ENCODE measurements around the gene EFCAB6. TPM values are rescaled to one million over a fixed set of nuclear protein-coding genes. Genes with fewer than 3 reads are reported as not detected.

EFCAB6 gene
- total RNA-seq, 1 donor from 2014 or later, result 4.4 TPM

DNA sequence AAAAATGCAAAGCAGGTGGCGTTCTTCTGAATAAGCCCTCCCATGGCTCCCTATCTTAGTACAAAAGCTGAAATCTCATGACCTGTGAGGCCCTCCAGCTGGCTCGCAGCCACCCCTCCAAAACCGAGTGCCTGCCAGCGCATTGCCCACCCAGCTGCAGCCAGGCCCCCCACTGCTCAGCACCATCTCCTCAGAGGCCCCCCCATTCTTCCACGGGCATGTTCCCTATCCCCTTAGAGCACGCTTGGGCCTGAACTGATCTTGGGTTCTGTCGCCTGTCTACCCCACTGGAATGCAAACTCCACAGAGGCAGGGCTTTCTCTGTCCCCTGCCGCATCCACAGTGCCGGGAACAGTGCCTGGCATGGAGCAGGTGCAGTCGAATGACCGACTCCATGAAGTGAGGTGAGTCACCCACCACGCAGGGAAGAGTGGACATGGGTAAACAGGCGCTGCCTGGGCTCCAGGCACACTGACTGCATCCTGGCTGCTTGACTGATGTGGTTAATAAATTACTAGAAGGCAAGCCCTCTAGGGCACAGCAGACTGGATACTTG, 11.3 kb upstream of the EFCAB6 start:
- intact Hi-C loops (cut with DNase I), result no loop called here
- ATAC-seq (no peak), DNase-seq (ENCODE audit: low spot score) (peak; percentile 38)

DNA sequence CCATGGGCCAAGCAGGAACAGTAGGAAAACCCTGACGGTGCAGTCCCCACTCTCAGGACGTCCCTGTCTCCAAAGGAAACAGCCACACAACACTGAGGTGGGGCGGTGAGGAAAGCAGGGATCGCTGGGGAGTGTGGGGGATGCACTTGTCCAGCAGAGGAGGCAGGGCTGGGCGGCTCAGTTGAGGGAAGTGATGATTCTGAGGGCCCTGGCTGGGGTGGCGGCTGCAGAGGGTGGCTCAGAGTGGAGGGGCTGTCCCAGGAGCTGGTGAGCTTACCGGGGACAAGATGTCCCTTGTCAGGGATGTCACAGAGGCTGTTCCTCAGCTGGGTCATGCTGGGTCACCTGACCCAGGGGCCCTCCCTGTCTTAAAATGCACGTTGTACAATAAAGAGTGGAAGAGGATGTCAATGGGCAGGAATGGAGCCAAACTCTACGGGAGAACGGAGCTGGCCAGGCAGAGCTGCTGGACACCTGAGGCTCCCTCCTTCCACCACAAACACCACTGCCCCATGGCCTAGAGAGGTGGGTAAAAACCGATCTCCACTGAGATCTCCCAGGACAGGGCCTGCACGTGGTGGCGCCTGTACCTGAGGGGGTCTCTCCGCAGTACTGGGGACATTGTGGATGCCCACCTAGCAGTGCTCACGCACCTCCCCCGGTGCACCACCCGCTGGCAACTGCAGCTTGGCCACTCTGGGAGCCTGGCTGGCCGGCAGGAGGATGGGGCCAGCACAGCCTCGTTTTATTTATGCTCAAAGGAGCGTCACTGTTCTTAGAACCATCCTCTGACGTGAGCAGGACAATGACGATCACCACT, 9.7 kb upstream of the EFCAB6 start:
- ATAC-seq, result no peak
- DNase-seq (ENCODE audit: low spot score), result peak; percentile 47
- intact Hi-C loops (cut with DNase I), result no loop called here

DNA sequence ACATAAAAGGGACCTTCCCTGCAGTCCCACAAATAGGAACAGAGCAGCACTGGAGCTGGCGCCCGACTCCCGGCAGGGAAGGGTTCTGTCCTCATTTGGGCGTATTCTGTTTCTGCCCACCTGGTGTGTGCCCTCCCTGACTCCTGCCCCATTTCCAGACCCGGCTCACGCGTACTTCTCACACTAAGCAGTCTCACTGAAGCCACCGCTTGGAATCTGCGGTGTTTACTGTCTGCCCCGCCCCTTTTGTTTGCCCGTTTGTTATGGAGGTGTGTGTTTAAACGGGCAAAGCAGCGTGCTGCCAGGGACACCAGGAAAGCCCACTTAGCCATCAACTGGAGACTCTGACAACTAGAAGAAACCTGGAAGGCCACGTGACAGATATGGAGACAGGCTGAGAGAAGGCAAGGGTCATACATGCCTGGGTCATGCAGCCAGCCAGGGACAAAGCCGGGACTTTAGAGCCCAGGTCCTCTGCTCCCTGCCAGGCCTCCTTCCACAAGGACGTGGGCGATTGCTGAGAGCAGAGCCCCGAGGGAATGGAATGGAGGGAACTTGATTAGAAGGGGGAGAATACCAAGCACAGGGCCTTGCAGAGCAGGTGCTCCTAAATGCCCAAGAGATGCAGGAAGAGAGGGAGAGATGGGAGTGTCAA, 8.7 kb upstream of the EFCAB6 start:
- DNase-seq (ENCODE audit: low spot score) (peak; percentile 42), ATAC-seq (no peak)
- intact Hi-C loops (cut with DNase I), result no loop called here

DNA sequence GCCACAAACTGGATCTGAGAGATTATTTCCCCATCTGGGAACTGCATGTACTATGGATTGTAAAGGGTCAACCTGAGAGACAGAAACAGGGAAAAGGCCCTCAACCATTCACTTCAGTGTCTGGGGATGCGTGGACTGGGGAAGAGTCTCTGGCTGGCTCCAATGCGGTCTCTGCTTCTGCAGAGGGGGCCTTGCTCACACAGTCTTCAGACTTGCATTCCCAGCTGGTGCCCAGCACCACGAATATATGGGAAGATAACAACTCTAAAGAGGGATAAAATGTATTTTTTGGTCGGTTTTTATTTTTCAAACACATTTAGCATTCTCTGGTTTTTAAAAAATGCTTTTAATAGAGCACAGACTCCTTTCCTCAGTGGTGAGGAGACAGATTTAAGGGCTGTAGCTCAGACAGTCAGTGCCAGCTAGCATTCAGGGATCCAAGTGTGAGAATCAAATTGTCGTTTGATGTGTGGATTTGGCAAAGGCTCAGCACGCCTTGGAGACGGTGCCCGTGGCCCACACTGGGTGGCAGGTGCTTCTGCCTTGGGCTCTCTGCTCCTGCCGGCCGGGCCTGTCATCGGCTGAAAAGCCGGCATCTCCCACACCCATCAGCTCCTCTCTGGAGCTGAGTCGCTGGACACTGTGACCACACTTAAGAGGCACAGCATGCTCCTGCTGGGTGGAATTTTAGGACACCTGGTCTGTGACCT, 8.0 kb upstream of the EFCAB6 start:
- peak; percentile 28 for DNase-seq (ENCODE audit: low spot score)
- intact Hi-C loops (cut with DNase I), result loop anchor here (10.0 kb wide), 1 partner anchor 435 kb away; no protein-coding TSS in a partner anchor
- no peak for ATAC-seq

DNA sequence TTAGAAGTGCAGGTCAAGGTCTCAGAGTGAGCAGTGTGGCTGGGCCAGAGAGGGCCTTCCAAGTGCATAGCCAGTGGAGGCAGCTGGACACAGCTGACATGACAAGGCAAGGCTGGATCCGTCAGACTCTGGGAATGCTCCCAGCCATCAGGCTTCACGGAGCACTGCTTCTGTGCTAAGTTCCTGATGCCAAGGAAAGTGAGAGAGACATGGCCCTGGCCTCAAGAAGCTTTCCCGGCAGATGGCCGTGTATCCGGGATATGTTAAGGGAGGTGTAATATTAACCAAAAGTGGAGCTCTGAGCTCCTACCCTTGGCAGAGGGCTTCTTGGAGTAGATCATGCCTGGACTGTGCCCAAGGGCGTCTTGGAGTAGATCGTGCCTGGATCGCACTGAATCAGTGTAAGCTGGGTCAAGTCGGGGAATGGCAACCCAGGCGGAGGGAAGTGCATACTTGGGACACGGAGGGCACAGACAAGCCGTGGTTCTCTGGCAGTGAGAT, 7.4 kb upstream of the EFCAB6 start:
- DNase-seq (ENCODE audit: low spot score) (peak; percentile 49), ATAC-seq (no peak)
- intact Hi-C loops (cut with DNase I), result loop anchor here (10.0 kb wide), 1 partner anchor 435 kb away; no protein-coding TSS in a partner anchor

DNA sequence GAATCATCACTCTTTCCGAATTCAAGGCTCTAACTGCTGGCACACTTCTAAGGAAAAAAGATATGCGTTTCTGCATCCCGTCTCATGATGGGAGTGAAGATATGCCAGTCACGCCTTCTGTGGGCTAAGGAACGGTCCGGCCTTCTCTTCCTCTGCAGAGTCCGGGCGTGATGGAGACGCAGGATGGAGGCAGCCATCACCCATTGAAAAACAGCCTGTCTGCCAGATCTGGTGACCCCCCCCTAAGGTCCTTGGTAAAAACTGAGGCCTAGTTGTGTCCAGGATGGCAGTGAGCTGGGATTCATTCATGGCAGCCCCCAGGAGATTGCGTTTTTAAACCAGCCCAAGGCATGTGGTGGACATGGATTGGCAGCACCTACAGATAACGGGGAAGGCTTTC, 6.9 kb upstream of the EFCAB6 start:
- no peak for ATAC-seq
- DNase-seq (ENCODE audit: low spot score), result peak; percentile 37
- intact Hi-C loops (cut with DNase I), result loop anchor here (10.0 kb wide), 1 partner anchor 434 kb away; no protein-coding TSS in a partner anchor

DNA sequence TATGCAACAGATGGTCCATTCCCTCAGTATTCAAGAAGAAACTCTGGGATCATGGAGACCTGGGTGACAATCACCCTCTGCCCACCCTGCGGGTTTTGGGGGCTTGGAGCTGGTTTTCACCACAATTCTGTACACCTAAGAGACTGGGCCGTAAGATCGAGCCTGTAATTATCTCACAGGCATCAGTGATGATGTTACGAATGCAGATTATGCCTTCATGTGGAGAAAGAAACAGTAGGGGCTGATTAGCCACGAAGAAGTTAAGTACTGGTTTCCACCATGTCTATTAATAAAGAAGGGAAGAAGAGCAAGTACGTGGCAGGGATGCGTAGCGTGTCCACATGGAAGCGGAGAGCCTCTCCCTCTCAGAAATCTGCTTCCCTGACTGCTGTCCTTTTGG, 5.3 kb upstream of the EFCAB6 start:
- DNase-seq (ENCODE audit: low spot score), result no peak
- intact Hi-C loops (cut with DNase I), result loop anchor here (10.0 kb wide), 1 partner anchor 433 kb away; no protein-coding TSS in a partner anchor

DNA sequence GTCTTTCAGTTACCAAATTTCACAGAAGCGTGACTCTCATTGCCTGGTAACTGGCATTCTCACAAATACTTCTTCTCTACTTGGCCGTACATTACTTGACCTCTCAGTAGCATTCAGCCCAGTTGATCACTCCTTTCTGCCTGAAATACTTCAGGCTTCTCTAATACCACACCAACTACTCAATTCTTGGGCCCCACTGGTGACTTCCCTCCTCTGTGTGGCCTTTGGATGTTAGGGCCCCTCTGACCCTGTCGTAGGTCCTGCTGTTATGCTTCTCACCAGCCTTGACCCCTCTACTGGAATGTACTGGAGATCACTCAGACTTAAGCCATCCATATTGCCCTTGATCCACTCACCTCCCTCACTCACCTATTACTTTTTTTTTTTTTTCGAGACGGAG, 2.2 kb upstream of the EFCAB6 start:
- DNase-seq (ENCODE audit: low spot score), result no peak
- ATAC-seq, result no peak
- intact Hi-C loops (cut with DNase I), result loop anchor here (10.0 kb wide), 1 partner anchor 429 kb away; no protein-coding TSS in a partner anchor

More for the DNA sequence above, 5.3 kb upstream of the EFCAB6 start:
- no peak for ATAC-seq

DNA sequence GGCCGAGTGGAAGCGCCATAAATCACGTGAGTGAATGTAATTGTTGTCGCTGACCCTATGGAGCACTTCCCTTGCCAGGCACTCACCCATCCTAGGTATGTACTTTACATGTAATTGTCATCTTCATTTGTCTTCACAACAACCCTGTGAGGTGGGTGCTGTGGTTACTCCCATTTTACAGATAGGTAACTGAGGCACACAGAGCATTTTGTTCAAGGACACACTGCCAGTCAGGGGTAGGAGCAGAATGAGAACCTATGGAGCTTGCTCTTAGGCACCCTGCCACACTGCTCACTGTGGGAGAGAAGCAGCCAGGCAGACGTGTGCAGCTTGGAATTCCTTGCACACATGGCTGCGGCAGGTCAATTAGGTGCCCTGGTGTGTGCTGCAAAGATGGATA, 785 bp upstream of the EFCAB6 start:
- DNase-seq (ENCODE audit: low spot score) (no peak), ATAC-seq (no peak)
- intact Hi-C loops (cut with DNase I), result loop anchor here (10.0 kb wide), 1 partner anchor 428 kb away; no protein-coding TSS in a partner anchor

DNA sequence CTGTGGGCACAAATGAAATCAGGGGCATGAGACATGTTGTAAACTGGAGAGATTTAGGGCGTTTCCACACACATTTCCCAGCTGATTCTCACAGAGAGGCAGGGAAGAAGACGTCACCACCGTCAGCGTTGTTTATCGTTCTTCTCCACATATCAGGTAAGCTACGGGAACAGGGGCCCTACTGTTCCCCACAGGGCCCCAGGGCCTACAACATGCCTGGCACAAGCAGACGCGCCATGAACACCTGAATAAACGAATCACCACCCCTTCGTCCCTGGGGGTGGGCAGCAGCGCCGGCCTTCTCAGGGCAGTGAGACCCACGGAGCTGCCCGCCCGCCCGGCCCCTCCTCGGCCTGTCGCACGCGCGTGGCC, 342 bp downstream of the EFCAB6 start:
- intact Hi-C loops (cut with DNase I), result loop anchor here (10.0 kb wide), 1 partner anchor 427 kb away; no protein-coding TSS in a partner anchor
- ATAC-seq (peak; percentile 34), DNase-seq (ENCODE audit: low spot score) (no peak)

DNA sequence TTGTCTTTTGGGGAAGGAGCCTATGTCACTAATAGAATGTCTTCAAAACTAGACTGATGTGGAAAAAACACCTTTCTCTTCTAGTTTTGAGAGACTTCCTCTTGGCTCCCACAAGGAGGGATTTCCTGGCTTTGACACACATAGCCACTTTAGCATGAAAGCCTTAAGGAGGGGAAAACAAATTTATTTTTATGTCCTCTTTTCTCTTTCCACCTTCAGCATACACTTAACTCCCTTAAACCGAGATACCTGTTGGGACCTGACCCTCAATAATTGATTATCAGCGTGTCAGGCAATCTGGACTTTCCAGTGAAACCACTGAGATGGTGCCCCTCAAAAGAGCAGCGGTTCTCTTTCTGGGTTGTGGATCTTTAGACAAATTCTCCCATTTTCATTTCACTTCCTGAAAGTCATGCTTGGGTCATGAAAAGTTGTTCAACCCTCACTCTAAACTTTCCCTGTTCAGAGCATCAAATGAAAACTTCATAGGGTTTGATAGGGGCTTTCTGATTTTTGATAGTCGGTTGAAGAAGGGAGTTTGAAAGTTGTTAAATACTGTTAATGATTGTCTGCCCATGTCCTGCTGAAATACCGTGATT, 9.1 kb downstream of the EFCAB6 start:
- ATAC-seq (no peak), DNase-seq (ENCODE audit: low spot score) (no peak)
- intact Hi-C loops (cut with DNase I), result no loop called here

DNA sequence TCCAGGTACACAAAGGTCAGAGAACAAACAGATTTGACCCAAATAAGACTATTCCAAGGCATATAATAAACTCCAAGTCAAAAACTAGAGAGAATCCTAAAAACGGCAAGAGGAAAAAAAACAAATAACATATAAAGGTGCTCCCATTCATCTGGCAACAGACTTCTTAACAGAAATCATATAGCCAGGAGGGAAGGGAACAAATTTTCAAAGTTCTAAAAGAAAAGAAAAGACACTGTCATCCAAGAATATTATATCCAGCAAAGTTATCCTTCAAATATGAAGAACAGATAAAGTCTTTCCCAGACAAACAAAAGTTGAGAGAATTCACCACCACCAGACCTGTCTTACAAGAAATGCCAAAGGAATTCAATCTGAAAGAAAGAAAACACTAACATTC, 11.1 kb downstream of the EFCAB6 start:
- intact Hi-C loops (cut with DNase I), result no loop called here
- no peak for DNase-seq (ENCODE audit: low spot score)
- no peak for ATAC-seq

DNA sequence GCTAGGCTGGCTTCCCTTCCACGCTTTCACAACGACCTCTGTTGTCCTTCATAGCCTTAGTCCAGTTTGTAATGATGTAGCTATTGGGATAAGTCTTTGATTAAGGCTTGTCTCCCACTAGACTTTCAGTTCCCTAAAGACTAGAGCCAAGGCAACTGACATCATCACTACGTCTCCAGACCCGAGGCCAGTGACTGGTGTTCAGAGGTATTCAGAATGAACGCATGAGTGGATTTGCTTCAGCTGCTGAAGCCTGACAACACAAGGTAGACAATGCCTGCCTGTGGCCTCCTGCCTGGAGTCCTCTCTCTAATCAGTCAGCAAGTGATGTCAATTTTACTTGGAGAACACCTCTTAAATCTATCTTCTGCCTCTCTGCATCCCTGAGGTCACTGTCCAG, 13.6 kb downstream of the EFCAB6 start:
- intact Hi-C loops (cut with DNase I), result no loop called here
- DNase-seq (ENCODE audit: low spot score), result no peak
- ATAC-seq, result no peak

DNA sequence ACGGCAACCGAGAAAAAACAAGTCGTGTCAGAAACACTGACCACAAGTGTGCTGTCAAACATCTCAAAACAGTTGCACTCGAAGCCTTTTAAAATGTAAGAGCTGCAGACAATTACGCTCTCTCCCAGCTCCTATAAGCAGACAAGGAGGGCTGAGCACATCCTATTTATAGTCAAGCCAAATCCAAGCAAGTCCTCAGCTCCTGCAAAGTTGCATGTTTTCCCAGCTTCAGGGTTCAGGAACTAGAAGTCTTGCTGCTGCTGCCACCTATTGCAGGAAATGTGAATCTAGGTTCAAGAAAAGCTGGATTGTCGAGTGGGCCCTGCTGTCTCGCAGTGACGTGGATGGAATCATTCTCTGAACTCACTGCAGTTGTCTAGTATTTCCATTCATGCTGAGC, 15.5 kb downstream of the EFCAB6 start:
- ATAC-seq, result peak; percentile 53
- intact Hi-C loops (cut with DNase I), result no loop called here
- DNase-seq (ENCODE audit: low spot score), result no peak

DNA sequence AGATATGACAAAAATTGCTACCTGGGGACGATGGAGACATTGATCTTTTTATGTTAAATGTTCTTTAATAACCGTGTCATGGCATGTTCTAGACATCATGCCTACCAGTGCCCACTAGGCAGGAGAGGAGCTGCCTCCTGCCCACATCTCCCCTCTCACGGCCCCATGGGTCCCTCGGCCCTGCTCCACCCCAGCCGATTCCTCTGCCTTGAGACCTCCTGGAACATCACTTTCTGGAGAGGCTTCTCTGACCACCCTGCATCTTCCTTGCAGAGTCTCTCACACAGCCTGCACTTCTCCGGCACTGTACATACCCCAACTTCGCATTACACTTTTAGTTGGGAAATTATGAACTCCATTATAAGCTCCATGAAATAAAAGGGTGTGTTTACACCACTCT, 16.8 kb downstream of the EFCAB6 start:
- intact Hi-C loops (cut with DNase I), result no loop called here
- ATAC-seq (no peak), DNase-seq (ENCODE audit: low spot score) (no peak)

DNA sequence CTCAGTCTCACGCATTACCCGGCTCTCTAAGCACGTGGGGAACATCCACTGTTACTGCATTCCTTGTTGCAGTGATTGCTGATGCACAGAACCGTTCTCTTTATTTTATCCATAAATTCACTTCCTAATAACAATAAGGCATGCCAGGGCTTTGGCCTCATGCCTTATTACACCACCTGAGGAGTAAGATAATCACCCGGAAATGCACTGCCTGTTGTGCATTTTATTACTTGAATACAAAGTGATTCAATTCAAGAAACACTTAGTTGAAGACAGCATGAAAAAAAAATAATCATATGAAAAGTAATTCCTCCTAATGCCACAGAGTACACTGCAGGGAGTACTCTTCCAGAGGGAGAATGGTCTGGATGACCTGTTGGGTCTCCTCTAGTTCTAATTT, 19.2 kb downstream of the EFCAB6 start:
- DNase-seq (ENCODE audit: low spot score) (no peak), ATAC-seq (no peak)
- intact Hi-C loops (cut with DNase I), result no loop called here

DNA sequence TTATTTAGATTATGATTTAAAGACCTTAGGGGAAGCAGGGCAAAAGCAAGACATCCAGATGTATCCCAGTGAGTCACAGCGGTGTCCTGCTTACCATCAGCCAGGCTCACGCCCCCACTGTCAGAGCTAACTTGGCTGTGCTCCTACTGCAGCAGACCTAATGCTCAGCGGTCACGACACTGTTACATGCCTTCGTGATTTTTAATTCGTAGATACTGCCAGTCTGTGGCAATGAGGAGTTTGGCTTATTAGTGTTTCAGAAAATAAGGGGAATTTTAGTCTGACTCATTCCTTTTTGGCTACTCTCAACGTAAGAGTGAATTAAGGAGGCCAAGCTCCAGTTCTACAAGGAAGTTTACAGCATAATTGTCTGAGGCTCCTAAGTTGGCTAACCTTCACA, 22.7 kb downstream of the EFCAB6 start:
- DNase-seq (ENCODE audit: low spot score) (no peak), ATAC-seq (peak; percentile 68)
- intact Hi-C loops (cut with DNase I), result no loop called here

DNA sequence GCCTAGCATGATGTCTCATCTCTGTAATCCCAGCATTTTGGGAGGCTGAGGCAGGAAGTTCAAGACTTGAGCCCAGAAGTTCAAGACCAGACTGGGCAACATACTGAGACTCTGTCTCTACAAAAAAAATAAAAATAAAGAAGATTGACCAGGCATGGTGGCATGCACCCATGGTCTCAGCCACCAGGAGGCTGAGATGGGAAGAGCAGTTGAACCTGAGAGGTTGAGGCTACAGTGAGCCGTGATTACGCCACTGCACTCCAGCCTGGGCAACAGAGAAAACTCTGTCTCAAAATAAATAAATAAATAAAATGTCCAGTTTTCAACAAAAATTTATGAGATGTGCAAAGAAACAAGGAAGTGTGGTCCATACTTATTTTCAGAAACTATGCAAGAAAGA, 28.3 kb downstream of the EFCAB6 start:
- intact Hi-C loops (cut with DNase I), result no loop called here
- ATAC-seq (no peak), DNase-seq (ENCODE audit: low spot score) (no peak)

DNA sequence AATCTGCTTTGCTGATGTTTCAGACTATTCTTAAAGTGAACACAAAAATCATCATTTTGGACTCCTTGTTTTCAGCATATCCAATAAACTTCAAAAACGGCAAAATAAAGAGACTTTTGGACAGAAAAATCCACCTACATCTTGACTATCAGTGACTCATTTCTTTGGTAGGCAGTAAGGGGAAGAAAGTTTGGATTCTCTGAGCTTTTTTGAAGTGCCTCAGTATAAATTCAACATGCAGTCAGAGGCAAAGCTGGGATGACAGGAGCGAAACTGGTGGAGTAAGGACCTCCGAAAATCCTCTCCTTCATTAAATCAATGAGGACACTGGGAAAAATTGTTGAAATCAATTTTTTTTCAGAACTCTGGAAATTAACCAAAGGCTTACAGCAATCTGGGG, 29.7 kb downstream of the EFCAB6 start:
- intact Hi-C loops (cut with DNase I), result no loop called here
- ATAC-seq (no peak), DNase-seq (ENCODE audit: low spot score) (no peak)
